NCI-H2196 treated with DMSO at 0.1 percent for 48 hours (cell line): ENCODE data around the gene EPS15.
"Not testable (repeated sequence)": the region's sequence is repeated elsewhere in the genome, so short reads cannot be mapped to it uniquely, and the experiment has no call there.

Experiments used
- DNase-seq: peaks from one replicate; lab custom pipeline; 2025; ENCODE audit not compliant: unreplicated experiment; lab: John Stamatoyannopoulos, UW

EPS15 gene

DNA sequence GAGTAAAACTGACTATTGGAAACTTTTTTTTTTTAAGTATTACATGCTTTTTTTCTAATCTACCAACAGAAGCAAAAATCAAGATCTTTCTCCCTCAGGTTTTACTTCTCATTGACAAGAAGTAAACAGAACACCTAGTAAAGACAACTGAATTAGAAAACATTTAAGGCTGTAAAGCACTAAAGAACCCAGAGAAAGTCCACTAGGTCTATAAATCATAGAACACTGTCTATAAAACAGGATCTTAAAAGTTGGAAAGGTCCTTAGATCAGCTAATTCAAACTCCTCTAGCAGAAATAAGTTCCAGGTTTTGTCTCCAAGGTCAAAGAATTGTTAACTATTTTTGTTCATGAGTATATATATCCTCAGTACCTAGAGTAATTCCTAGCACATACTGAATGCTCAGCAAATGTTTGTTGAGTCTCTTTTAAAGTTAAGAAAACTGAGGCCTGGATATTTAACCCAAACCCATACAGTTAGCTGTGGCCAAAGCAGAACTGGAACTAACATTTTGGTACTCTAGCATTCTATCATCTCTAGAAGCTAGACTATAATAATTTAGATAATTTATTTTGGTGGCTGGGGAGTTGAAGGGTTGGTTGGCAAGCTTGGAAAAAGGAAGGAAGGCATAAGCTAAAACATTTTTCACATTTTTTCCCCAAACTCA, 3.0 kb downstream of the EPS15 start:
- DNase-seq, result no peak

DNA sequence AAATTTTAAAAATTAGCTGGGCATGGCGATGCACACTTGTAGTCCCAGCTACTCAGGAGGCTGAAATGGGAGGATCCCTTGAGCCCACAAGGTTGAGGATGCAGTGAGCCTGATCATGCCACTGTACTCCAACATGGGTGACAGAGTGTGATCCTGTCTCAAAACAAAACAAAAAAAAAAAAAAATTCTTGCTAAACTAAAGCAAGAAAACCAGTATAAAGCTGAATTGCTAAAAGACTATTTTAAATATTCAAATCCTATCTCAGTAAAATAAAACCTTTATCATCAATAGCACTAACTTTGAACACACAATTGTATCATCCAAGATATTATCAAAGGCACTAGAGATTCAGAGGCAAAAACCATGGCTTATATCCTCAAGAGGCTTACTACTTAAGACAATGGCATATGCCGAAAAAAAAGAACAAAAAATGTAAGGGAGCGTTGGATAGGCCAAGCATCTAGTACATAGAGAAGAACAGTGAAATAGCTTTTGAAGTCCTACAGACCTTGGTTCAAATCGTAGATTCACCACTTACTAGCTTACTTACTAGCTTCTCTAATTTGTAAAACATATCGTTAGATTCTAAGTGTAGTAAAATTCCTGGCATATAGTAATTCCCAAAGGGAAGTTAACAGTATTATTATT, 3.6 kb downstream of the EPS15 start:
- no peak for DNase-seq

GRCh38 chr1:51514733-51515132, 4.3 kb downstream of the EPS15 start:
- DNase-seq, result no peak

DNA sequence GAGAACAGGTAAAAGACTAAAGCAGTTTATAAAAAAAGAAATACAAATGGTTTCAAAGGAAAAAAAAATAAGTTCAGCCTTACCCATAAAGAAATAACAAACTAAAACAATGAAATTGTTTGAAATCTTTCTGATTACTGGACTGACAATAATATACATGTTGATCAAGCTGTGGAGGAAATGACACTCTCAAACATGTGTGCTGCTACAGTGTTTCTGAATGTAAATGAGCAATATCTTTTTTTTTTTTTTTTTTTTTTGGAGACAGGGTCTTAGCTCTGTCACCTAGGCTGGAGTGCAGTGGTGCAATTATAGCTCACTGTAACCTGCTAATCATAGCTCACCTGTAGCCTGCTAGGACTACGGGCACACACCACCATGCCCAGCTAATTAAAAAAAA, 6.5 kb downstream of the EPS15 start:
- DNase-seq, result no peak

- DNase-seq, result no peak
Observed at GRCh38 chr1:51512120-51512519, 6.9 kb downstream of the EPS15 start.

- DNase-seq, result no peak
Observed at GRCh38 chr1:51509773-51510172, 9.3 kb downstream of the EPS15 start.

- DNase-seq, result no peak
Observed at GRCh38 chr1:51506537-51506936, 12.5 kb downstream of the EPS15 start.

DNA sequence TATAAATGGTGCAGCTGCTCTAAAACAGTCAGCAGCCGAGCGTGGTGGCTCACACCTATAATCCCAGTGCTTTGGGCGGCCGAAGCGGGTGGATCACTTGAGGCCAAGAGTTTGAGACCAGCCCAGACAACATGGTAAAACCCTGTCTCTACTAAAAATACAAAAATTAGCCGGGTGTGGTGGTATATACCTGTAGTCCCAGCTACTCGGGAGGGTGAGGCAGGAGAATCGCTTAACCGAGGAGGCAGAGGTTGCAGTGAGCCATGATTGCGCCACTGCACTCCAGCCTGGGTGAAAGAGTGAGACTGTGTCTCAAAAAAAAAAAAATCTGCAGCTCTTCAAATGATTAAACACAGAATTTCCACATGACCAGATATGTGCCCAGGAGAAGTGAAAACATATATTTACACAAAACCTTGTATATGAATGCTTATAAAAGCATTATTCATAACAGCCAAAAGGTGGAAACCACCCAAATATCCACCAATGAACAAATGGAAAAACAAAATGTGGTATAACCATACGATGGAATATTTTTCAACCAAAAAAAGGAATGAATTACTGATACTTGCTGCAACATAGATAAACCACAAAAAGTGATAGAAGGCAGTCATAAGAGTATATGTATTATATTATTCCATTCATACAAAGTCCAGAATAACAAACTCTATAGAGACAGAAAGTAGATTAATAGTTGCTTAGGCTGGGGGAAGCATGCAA, 14.1 kb downstream of the EPS15 start:
- no peak for DNase-seq

- not testable (repeated sequence) for DNase-seq
Observed at GRCh38 chr1:51501218-51501630, 17.8 kb downstream of the EPS15 start.

DNA sequence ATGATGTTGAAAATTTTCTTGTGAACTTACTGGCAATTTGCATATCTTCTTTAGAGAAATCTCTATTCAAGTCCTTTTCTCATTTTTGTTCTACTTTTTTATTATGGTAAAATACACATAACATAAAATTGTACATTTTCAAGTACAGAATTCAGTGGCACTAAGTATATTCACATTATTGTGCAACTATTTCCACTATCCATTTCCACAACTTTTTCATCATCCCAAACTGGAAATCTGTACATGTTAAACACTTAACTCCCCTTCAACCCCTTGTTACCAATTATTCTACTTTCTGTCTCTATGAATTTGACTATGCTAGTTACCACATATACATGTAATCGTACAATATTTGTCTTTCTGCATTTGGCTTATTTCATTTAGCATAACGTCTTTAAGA, 19.4 kb downstream of the EPS15 start:
- DNase-seq, result no peak

GRCh38 chr1:51498924-51499323, 20.1 kb downstream of the EPS15 start:
- no peak for DNase-seq

DNA sequence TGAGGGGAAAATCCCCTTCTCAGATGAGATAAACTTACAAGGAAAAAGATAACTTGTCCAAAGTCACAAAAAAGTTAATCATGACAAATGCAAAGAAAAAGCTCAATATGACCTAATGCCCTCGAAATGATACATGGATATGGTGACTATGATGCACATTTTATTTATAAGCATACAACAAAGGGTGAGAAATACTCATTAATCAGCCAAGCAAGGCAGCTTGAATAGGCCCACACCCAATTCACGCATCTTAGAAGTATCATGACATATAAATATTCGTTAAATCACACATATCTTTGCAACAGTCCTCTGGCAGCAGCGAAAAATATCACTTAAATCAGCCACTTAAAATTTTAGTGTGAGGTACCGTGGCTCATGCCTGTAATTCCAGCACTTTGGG, 21.7 kb downstream of the EPS15 start:
- no peak for DNase-seq

GRCh38 chr1:51494138-51494830, 24.8 kb downstream of the EPS15 start:
- no peak for DNase-seq

DNA sequence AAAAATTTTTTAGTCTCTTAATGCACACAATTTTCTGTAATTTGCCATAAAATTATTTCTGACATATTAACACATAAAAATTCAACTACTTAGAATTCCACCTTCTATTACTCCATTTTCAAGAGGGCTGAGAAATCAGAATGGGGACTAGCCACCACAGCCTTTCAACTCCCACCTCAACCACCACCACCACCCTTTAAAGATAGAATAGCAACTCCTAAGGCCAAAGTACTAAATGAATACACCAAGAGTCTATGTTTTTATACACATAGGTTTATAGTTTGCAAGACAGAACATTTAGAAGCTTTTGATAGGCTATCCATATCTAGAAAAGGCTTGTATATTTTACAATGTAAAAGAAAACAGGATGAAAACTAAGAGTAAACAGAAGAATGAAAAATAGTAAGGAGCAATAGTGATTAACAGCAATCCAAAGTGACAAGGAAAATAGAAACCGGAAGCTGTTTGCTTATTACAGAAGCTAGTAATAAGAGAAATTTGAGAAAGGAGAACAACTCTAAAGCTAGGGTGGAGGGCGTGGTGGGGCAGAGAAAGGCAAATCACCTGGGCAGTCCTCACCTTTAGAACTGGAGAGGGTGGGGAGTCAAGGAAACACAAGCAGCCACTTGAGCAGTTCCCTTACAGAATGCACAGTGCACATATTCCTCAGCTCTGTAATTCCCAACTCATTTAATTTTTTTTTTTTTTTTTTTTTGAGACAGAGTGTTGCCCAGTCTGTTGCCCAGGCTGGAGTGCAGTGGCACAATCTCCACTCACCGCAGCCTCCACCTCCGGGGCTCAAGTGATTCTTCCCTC, 27.7 kb downstream of the EPS15 start:
- DNase-seq, result no peak

- no peak for DNase-seq
Observed at GRCh38 chr1:51489472-51489871, 29.6 kb downstream of the EPS15 start.

GRCh38 chr1:51488372-51489050, 30.6 kb downstream of the EPS15 start:
- DNase-seq, result no peak

- DNase-seq, result no peak
Observed at GRCh38 chr1:51487628-51488027, 31.4 kb downstream of the EPS15 start.

DNA sequence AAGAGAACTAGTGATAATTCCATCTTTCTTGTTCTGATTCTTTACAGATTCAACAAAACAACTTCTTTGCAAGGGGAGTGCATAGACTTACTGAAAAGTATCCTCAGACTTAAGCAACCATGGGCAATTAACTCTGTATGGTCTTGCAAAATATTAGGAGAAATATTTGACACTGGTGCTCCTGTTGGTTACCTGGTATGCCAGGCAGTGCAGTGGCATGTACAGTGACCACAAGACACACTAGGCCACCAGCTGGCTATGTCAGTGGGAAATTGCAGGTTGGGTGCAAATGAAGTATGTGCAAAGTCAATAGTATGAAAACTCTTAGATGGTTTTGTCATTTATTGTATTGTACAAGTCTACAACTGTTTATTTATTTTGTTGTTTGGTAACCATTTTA, 34.5 kb downstream of the EPS15 start:
- DNase-seq, result no peak

- DNase-seq, result no peak
Observed at GRCh38 chr1:51482881-51483280, 36.2 kb downstream of the EPS15 start.
